IPS DF 4.7 (cell line): ENCODE results near the gene HTR3E.
"Not testable (repeated sequence)": the region's sequence is repeated elsewhere in the genome, so short reads cannot be mapped to it uniquely, and the experiment has no call there.

ENCODE experiments used
- DNase-seq: peaks from one replicate; pipeline ENCODE4 v3.0.0-alpha.2; 2013; ENCODE audit warnings: low spot score; ENCODE audit errors: extremely low read depth

Gene HTR3E

GRCh38 chr3:184096811-184097383, at the start of gene HTR3E:
Gene HTR3E, plus strand, starts transcription at chr3:184097064. Its CDS starts 466 bp downstream, at chr3:184097530.
- DNase-seq: no peak

- DNase-seq: no peak
Observed at GRCh38 chr3:184050217-184050847, 46.5 kb upstream of the HTR3E start.

GRCh38 chr3:184052767-184053166, 44.1 kb upstream of the HTR3E start, which contains the start of gene HTR3C:
Gene HTR3C, plus strand, starts transcription at chr3:184053047. Its CDS starts 34 bp downstream, at chr3:184053081.
- no peak for DNase-seq

GRCh38 chr3:184058029-184058428, 38.8 kb upstream of the HTR3E start:
- no peak for DNase-seq

- DNase-seq: no peak
Observed at GRCh38 chr3:184059424-184059823, 37.4 kb upstream of the HTR3E start.

- no peak for DNase-seq
Observed at GRCh38 chr3:184062637-184063036, 34.2 kb upstream of the HTR3E start.

- DNase-seq: no peak
Observed at GRCh38 chr3:184066211-184066610, 30.7 kb upstream of the HTR3E start.

GRCh38 chr3:184067573-184068055, 29.2 kb upstream of the HTR3E start:
- DNase-seq: no peak

- DNase-seq: no peak
Observed at GRCh38 chr3:184068344-184068743, 28.5 kb upstream of the HTR3E start.

- DNase-seq: not testable (repeated sequence)
Observed at GRCh38 chr3:184071142-184071541, 25.7 kb upstream of the HTR3E start.

GRCh38 chr3:184073621-184074020, 23.2 kb upstream of the HTR3E start:
- DNase-seq: no peak

- no peak for DNase-seq
Observed at GRCh38 chr3:184075901-184076300, 21.0 kb upstream of the HTR3E start.

- DNase-seq: no peak
Observed at GRCh38 chr3:184077881-184078280, 19.0 kb upstream of the HTR3E start.

GRCh38 chr3:184078851-184079250, 18.0 kb upstream of the HTR3E start:
- DNase-seq: no peak

GRCh38 chr3:184081116-184081830, 15.6 kb upstream of the HTR3E start:
- no peak for DNase-seq

GRCh38 chr3:184082034-184082433, 14.8 kb upstream of the HTR3E start:
- DNase-seq: no peak

GRCh38 chr3:184082465-184082864, 14.4 kb upstream of the HTR3E start:
- no peak for DNase-seq

- DNase-seq: no peak
Observed at GRCh38 chr3:184085389-184085852, 11.4 kb upstream of the HTR3E start.

- DNase-seq: no peak
Observed at GRCh38 chr3:184092199-184092598, 4.7 kb upstream of the HTR3E start.

- no peak for DNase-seq
Observed at GRCh38 chr3:184097556-184097955, 692 bp downstream of the HTR3E start.

GRCh38 chr3:184099806-184100686, 3.2 kb downstream of the HTR3E start:
- no peak for DNase-seq
